GM12874 (cell line): Measurements from ENCODE around the gene CST7.

Experiments used
- CTCF ChIP-seq: IDR thresholded peaks from 2 replicates; pipeline ENCODE4 v1.5.1; 2011; ENCODE audit warnings: low read depth, mild to moderate bottlenecking, control low read depth, low read length, moderate library complexity; ENCODE audit not compliant: insufficient read depth

The CST7 gene

GRCh38 chr20:24998121-24998520, 49.1 kb downstream of the CST7 start:
- TF ChIP-seq CTCF, result no peak

- TF ChIP-seq CTCF, result no peak
Observed at GRCh38 chr20:24998631-24999445, 49.8 kb downstream of the CST7 start.

- TF ChIP-seq CTCF, result no peak
Observed at GRCh38 chr20:24999568-24999967, 50.5 kb downstream of the CST7 start.

- TF ChIP-seq CTCF, result no peak
Observed at GRCh38 chr20:25000268-25000801, 51.3 kb downstream of the CST7 start.

GRCh38 chr20:25003002-25003401, 53.9 kb downstream of the CST7 start:
- TF ChIP-seq CTCF, result no peak

GRCh38 chr20:25005220-25005619, 56.2 kb downstream of the CST7 start:
- TF ChIP-seq CTCF, result no peak

GRCh38 chr20:25005661-25006060, 56.6 kb downstream of the CST7 start:
- TF ChIP-seq CTCF, result no peak
